GM18858 (cell line): ENCODE measurements around the gene SH2D7.

Source experiments
- ATAC-seq: cut with Tn5 transposase; IDR thresholded peaks from one replicate; pipeline ENCODE4 v1.9.1; 2021; ENCODE audit not compliant: unreplicated experiment

SH2D7 gene

DNA sequence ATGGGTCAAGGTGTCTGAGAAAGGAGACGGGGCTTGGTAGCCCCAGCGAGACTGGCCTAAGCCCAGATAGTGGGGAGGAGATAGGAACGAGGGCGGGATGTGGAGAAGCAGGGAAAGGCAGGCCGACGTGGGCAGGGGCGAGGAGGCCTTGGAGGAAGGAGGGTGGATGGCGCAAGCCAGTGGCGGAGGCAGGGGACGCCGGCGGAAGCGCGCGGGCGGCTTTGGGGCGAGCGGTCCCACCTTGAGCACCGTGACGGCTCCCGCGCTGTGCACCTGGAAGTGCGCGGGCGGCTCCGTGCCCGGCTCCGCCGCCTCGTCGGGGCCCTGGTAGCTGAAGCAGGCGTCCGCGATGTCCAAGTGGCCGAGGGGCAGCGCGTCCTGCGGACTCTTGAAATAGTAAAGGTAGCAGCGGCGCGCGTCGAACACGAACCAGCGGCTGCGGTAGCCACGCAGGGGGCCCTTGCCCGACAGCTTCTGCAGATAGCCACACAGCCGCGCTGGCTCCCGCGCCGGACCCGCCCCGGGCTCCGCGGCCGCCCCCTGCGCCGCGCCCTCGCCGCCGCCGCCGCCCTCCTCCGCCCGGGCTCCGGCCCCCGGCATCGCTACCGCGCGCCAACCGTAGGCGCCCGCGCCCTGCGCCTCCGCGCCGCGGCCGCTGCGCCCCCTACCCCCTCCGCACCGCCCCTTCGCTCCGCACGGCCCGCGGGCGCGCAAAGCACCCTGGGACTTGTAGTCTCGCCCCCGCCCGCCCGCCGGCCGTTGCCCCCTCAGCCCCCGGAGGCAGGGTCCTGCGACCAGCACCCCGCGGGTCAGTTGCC is 15.1 kb upstream of the SH2D7 start, which contains the start of gene TBC1D2B:
TSS of gene TBC1D2B (minus strand) at position 659 of the 818 bp plus-strand sequence. CDS start at position 600, 59 bp downstream.
- peak; percentile 49 for ATAC-seq

DNA sequence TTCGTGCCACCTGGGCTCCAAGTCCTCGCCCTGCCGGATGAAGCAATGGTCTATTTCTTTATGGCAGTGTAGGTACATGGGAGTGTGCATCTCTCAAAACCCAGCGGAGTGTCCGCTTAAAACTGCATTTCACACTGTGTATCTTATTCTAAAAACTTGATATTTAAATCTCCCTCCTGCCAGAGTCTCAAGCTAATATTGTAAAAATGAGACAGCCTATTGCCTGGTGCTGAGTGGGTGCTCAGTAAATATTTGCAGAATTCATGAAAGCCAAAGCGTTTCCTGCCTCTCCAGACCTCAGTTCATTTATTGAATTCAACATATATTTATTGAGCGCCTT is 14.5 kb upstream of the SH2D7 start:
- ATAC-seq: no peak

DNA sequence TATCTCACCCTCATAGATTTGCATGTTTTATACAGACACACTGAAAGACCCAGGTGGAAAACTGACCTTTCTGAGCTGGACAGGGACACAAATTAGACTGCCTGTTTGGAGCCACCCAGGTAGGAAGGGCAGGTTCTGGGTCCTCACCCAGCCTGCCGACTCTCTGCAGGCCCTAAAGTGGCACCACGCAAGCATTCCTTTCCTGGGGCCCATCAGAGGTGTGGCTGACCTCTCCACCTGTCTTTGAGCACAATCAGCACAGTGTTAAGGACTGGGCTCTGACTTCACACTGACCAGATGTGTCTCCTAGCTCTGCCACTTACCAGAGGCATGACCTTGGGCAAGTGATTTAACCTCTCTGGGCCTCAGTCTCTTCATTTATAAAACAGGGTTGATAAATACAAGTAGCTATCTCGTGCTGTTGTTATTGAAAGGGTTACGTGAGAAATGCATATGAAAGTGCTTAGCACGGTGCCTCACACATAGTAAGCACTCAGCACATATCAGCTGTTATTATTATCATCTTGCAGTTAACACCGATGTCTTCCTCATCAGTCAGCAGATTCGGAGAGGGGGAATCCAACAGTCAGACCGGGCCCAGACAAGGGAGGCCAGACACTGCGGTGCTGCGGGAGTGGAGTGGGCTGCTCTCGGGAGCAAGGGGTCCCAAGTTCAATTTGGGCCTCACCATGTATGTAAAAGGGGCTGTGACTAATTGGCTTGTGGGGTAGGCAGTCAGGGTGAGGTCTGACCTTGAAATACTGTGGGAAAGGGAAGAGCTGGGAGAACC is 12.9 kb upstream of the SH2D7 start:
- ATAC-seq: no peak

DNA sequence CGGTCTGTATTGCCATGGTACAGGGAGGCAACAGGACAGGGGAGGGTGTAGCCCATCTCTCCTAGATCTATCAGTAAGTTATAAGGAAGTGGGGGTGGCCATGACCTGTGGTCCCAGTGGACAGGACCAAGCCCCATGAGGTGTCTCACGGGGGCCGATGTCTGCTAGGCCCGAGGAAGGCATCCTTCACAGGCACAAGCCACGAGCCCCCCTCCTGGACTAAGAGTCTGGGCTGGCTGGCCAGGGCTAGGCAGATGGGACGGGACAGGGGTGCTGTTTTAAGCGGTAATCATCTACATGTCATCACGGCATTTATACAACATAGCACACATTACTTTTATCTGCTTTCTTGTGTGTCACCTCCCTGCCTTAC is 12.3 kb upstream of the SH2D7 start:
- no peak for ATAC-seq

DNA sequence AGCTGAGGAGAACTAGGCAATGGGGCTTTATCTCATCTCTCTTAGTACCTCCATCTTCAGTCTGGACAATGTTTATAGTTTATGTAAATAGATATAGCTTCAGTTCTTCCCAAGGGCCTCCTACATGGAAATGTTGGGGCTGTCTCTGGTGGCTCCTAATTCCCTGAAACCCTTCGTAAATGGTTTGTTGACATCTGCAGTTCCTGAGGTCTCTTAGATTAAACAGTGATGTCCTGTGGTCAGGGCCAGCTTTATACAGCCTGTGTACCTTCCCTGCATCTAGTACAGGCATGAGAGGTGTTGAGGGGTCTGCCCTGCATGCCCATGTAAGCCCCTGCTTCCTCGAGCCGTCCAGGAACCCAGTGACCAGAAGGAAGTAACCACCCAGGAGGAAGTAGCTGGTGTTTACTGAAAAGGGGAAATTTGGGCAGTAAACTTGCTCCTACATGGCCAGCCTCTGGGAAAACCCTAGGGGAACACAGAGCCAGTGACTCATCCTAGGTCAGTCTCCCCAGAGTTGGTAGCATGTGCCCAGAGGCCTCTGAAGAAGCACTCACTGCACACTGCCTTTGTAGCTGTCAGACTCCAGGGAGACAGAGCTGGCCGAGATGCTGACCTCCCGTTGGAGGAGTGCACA is 10.1 kb upstream of the SH2D7 start:
- ATAC-seq: no peak

DNA sequence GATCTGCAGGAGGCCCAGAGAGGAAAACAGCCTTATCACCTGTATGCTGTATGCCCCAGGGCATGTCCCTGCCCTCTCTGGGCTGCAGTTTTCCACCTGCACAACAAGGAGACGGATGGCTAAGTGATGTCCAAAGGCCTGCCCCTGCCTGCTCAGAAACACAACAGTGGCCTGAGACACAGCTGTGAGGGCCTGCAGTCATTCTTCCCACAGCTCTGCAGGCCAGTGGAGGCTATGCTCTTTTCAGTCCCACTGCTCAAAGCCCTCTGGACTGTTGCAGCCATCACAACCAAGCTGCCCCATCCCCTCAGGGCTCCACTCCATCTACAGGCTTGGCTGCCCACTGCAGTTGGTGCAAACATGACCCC is 9.6 kb upstream of the SH2D7 start:
- no peak for ATAC-seq

DNA sequence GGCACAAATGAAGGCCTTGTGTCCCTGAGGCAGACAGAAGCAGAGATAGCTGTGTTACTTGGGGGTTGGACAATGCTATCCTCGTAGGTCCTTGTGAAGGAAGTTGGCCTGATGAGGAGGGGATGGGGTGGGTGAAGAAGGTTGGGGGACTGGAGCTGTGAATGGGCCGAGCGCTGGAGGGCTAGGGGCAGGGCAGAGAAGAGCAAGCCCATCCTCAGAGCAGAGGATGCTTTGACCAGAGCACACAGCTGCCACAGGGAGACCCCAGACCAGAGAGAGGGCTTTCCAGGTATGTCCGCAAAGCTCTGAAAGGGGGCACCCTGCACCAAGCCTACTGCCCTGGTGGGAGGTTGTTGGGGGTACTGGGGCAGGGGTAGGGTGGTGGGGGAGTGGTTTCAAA is 9.2 kb upstream of the SH2D7 start:
- no peak for ATAC-seq

DNA sequence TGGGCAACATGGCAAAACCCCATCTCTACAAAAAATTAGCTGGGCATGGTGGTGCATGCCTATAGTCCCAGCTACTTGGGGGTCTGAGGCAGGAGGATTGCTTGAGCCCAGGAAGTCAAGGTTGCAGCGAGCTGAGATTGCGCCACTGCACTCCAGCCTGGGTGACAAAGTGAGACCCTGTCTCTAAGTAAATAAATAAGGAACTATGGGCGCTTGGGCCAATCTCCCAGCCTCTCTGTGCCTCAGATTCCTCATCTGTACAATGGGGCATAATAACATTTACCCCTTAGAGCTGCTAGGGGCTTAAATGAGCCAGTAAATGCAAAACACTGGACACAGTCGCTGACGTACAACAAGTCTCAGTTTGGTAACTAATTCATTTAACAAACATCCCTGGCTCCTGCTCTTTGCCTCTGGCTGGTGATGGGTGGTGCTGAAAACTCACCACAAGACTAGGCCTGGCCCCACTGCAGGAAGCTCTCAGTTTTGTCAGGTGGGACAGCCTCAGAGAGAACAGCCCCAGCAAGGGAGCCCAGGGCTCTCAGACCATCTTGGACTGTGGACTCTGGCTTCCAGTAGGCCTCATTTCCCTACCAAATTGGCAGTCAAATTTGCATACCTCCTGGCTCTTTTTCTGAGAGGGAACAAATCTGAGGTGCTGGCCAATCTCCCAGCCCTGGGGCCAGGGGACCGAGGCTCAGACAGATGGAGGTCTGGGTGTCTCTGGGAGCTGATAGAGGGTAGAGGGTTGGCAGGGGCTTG is 8.5 kb upstream of the SH2D7 start:
- no peak for ATAC-seq

DNA sequence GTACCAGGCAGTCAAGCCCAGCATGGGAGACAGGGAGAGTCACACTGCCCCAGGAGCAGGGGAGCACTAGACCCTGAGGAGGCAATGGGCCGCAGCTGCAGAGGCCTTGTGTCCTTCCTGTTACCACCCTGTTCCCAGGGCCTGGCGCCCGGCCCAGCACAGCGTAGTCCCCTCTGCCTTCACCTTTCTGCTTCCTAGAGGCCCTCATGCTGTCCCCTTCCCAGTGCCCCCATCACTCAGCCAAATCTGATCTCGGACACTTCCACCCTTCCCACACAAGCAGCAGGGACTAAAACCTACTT is 8.0 kb upstream of the SH2D7 start:
- ATAC-seq: no peak

DNA sequence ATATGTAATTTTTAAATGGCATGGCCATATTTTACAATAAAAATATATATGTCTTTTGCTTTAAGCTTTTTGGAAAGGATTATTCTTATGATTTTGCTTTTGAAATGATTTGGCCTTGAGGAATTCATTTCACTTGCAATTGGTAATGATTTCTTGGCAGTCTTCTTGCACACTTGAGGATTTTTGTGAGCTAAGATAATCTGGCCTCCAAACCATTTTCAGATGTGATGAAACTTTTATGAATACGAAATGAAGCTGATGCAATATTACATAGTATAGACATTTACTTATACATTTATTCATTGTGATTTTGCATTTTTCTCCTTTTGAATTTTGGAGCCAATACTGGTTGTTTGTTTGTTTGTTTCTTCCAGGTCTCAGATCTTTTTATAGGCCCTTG is 6.4 kb upstream of the SH2D7 start:
- no peak for ATAC-seq

DNA sequence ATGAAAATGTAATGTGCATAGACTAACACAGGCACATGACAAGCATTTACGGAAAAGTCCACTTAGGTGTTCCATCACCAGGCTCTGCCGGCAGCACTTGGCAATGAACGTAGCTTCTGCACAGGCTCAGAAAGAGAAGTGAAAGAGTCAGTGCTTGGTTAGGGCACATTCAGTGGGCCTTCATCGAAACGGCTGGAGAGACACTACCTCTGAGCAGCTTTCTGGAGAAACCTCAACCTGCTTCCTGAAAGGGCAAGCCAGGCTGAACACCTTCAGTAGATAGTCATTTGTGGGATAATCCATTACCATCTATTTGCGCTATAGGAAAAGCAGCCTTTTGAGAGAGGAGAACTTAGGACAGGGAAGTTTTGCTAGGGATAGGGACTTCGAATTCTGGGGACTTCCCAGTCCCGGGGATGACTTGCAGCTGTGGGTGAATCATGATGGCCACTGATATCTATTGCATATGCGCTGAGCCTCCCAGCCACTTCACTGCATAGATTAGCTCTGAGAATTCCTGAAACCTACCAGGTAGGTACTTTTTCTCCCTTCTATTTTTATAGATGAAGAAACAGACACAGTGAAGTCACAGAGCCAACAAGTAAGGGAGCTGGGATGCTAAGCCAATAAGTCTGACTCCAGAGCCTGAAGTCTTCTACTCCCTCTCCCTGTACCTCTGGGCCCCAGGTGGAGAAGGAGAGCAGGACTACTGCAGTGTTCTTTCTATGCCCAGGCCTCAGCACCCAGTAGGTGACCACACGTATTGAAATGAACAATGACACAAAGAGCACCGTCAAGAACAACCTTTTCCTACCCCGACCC is 4.2 kb upstream of the SH2D7 start:
- no peak for ATAC-seq

DNA sequence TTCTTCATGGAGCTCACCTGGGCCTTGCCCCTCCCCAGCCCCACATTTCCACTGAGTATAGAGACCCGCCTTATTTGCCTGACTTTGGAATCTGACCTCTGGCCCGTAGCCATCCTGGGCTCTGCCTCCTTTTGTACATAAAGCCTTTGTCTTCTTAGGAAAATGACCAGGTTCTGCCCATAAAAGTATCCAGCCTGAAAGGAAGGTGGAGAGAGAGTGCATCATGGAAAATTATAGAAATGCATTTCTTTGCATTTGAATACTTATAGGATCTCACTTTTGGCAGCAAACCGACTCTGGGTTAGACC is 3.6 kb upstream of the SH2D7 start:
- ATAC-seq: no peak

DNA sequence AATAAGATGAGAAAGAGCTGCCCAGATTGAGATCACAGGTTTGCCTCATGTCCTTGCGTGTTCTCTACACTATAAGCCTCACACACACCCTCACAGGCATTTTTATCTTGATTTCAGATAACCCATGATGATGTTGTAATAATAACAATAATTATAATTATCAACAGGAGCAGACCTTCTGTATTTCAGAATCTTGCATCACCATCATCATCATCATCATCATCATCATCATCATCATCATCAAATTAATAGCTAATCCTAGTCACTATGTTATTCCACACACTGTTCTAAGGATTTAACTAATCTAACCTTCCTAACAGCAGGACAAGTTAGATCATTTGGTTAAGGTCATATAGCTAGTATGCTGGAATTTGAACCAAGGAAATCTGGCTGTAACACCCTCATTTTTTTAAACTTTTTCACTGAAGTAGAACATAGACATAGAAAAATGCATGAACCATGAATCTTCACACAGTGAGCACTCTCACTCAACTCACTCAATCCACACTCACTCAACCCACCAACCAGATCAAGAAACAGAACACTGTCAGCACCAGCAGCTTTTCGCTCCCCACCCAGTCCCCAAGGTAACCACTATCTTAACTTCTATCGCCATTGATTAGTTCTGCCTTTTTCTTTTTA is 1.8 kb upstream of the SH2D7 start:
- ATAC-seq: no peak

DNA sequence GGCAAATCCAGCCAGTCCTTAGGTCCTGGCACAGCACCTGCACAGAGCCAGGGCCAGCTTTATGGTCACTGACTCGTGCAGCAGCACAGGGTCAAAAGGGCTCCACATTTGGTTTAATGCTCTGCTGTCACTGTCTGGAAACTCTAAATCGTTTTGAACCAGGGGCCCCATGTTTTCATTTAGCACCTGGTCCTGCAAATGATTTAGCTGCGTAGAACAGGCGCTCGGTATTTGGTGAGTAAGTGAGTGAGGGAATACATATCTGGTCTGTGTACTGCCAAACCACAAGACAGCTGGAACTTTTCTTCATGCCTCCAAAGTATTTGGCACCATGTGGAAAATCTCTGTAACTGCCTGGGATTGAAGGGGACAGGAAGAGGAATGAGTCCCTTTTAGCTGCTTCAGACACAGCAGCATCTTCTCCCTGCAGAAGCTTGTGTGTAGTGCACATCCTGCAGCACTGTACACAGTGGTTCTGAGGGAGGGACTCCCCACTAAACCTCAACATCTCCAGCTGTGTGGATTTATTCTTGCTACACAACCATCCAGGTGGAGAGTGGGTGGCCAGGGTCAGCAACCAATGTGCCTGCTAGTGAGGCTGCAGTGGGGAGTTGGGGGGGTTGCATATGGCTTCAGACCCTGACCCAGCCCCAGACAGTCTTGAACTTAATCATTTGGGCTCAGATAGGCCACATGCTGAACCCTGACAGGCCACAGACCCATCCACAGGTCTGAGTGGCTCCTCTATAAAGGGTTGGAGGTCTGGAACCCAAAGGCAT is 1.1 kb downstream of the SH2D7 start:
- ATAC-seq: no peak

DNA sequence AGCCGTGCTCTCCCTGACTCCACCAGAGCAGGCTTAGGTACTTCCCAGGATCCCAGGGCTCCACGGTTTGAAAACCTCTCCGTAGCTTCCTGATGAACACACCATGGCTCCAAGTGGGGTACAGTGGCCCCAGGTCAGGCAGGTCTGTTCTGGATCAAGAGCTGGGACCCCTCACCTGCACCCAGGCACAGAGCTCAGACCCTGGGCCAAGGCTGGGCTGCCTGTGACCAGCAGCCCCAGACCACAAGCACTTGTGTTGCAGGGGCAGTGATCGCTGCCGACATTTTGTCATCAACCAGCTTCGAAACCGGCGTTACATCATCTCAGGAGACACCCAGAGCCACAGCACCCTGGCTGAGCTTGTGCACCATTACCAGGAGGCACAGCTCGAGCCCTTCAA is 5.3 kb downstream of the SH2D7 start:
- ATAC-seq: no peak

DNA sequence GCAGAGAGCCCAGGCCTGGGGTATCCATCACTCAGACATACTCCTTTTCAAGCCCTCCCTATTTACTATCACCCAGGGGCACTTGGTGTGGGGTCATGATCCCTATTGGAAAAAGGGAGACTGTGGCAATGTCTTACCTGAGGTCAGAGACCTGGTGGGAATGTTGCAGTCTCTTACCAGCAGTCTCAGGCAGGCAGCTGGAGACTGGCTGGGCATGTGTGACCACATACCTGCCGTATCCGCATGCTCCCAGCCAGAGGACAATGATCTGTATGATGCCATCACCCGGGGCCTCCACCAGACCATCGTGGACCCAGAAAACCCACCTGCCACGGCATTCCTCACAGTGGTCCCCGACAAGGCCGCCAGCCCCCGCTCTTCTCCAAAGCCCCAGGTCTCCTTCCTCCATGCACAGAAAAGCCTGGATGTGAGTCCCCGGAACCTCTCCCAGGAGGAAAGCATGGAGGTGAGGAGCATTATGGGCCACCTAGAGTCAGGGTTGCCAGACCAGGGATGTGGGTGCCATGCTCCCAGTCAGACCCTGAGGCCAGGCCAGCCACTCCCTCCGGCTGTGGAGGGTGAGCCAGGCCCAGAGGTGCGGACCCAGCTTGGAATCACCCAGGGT is 5.9 kb downstream of the SH2D7 start:
- ATAC-seq: no peak

DNA sequence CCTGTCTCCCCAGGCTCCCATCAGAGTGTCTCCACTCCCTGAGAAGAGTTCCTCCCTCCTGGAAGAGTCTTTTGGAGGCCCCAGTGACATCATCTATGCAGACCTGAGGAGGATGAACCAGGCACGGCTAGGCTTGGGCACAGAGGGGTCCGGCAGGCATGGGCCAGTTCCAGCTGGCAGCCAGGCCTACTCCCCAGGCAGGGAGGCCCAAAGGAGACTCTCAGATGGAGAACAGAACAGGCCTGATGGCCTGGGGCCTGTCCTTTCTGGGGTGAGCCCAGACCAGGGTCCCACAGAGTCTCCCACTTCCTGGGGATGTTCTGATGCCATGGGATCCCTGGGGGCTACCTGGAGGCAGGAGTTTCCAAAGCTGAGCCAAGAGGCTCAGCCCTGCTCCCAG is 8.5 kb downstream of the SH2D7 start:
- no peak for ATAC-seq

DNA sequence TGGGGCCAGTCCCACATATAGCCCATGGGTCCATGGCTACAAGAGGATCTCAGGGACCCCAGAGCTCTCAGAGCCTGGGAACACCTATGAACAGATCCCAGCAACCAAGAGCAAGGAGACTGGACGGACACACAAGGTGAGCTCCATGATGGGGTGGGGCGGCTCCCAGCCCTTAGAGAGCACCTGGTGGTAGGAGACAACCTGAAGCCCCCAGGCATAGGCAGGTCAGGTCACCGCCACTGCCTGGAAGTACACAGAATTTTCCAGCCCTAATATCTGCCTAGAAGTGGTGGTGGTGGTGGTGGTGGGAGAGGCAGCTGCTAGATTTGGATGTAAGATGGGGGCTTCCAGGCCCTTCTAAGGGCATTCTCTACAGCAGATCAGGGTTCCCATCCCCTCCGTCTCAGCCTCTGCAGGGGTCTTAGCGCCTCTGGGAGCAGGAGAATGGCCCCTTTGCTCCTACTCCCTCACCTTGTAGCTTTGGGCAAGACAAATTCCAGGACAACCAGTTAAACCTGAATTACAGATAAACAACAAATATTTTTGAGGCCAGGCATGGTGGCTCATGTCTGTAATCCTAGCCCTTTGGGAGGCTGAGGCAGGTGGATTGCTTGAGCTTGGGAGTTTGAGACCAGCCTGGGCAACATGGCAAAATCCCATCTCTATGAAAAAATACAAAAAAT is 9.2 kb downstream of the SH2D7 start:
- ATAC-seq: no peak

DNA sequence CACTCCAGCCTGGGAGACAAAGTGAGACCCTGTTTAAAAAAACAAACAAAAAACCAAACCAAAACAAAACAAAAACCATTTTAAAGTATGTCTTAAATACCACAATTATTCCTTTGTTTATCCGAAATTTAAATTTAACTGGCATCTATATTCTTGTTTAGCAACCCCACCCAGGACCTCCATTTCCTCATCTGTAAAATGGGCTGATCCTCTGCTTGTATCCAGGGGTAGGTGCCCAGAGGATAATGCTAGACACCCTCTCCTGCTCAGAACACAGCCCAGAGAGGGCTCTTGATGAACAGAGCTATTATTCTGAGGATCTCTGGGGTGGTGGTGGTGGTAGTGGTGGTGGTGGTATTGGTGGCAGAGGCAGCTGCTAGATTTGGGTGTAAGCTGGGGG is 9.8 kb downstream of the SH2D7 start:
- ATAC-seq: no peak
